PC-9 (cell line): ENCODE measurements around the gene SOCS7.

ENCODE experiments used
- EZH2 ChIP-seq: fragments of 200-600 bp; sonication (generic); IDR thresholded peaks from 2 replicates; pipeline ENCODE4 v1.8.0; 2017; ENCODE audit warnings: antibody characterized with exemption, low read depth
- TF ChIP-seq, protein P1 (sequence below): fragments of 200-600 bp; sonication (generic); conservative IDR thresholded peaks from 2 replicates; pipeline ENCODE4 v1.6.1; 2017; ENCODE audit warnings: mixed run types, antibody characterized with exemption, mild to moderate bottlenecking, moderate library complexity

DNA sequence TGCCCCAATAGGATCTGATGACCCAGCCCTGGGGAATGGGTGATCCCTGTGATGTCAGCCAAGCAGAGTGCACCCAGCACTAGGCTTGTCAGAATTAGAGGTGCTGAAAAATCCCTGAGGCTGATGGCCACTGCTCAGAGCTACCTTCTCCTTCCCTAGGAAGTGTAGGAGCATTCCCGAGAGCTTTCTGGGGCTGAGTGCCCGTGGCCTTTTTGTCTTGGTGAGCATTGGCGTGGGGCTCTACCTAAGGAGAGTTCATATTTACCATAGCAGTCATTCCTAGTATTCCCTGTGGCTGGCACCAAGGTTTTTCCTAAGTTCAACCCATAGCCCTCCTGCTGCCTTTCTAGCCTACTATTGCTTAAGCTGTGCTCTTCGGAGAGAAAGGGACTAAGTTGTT, 54.0 kb downstream of the SOCS7 start:
- TF ChIP-seq, protein P1, sequence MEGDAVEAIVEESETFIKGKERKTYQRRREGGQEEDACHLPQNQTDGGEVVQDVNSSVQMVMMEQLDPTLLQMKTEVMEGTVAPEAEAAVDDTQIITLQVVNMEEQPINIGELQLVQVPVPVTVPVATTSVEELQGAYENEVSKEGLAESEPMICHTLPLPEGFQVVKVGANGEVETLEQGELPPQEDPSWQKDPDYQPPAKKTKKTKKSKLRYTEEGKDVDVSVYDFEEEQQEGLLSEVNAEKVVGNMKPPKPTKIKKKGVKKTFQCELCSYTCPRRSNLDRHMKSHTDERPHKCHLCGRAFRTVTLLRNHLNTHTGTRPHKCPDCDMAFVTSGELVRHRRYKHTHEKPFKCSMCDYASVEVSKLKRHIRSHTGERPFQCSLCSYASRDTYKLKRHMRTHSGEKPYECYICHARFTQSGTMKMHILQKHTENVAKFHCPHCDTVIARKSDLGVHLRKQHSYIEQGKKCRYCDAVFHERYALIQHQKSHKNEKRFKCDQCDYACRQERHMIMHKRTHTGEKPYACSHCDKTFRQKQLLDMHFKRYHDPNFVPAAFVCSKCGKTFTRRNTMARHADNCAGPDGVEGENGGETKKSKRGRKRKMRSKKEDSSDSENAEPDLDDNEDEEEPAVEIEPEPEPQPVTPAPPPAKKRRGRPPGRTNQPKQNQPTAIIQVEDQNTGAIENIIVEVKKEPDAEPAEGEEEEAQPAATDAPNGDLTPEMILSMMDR, result no peak
- TF ChIP-seq EZH2, result no peak
